ENCODE results near the gene C16orf92. TPM values are rescaled to one million over a fixed set of nuclear protein-coding genes. Genes with fewer than 3 reads are reported as not detected.

C16orf92 gene
- total RNA-seq, 1 experiment from 2014 or later = not detected

DNA sequence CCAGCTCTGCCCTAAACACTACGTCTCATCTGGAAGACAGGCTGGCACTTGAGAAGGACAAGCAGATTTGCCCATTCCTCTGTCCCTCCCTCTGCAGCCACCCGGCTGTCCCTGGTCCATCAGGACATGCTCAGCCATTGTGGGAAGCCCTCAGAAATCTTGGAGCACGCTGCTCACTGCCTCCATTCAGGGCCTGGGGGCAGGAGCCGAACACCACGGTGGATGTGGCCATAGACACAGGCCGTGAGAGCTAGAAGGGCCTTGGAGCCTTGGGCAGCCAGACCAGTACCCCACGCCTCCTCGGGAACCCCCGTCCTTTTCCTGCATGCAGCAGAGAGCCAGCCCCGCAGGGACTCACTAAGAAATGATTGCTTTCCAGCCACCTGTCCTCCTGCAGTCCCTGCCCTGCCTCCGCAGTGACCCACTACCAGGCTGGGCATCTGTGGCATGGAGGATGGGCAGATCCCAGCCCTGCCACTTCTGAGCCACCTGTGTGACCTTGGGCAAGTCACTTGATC, 15.6 kb upstream of the C16orf92 start:
- ATAC-seq (no peak), DNase-seq (ENCODE audit: low read depth, low spot score) (no peak)
- Histone ChIP-seq H3K27me3 (ENCODE audit: insufficient read depth, low read length) (no peaks in the 10 kb centered on the region), H3K9ac (ENCODE audit: low read length) (no peak overlapping the region), H3K27ac (ENCODE audit: low read depth, low read length) (no peak overlapping the region), H3K36me3 (ENCODE audit: control insufficient read depth in 1 of 2, insufficient read depth in 2 of 2, low read length in 2 of 2) (peaks cover 0 to 4% of the 10 kb centered on the region in 2 experiments; a peak in 2 of 4 replicates), H3K4me2 (ENCODE audit: low read length) (no peak overlapping the region), H3K79me2 (ENCODE audit: insufficient read depth, low read length) (no peaks in the 10 kb centered on the region), H4K20me1 (ENCODE audit: insufficient read depth) (no peaks in the 10 kb centered on the region), H2AFZ (ENCODE audit: low read depth, low read length, poor library complexity, severe bottlenecking) (no peak overlapping the region), H3K9me2 (ENCODE audit: insufficient read depth) (no peaks in the 10 kb centered on the region), H3K9me3 (ENCODE audit: control insufficient read depth in 1 of 2, insufficient read depth in 1 of 2, low read depth in 1 of 2, low read length in 2 of 2) (no peaks in the 10 kb centered on the region), H3K4me1 (ENCODE audit: control insufficient read depth in 1 of 2, insufficient read depth in 2 of 2, low read length in 2 of 2) (no peaks in the 10 kb centered on the region), H3K4me3 (replicated peaks in 1 of 2; ENCODE audit: low read depth in 1 of 2, low read length in 2 of 2) (no peak overlapping the region)
- ChIA-PET RAD21 (ENCODE audit: low non-redundant PET in 1 of 2, low total read pairs in 2 of 2, uncharacterized antibody in 2 of 2, unreplicated experiment in 2 of 2) (no interaction called here), POLR2A (no interaction called here), CTCF (no interaction called here)
- no TSS peak for BruUV-seq (replicated peaks)
- TF ChIP-seq CEBPB (IDR thresholded peaks at IDR 0.05; ENCODE audit: low read depth) (no peak), EZH2phosphoT487 (IDR thresholded peaks at IDR 0.05; ENCODE audit: borderline replicate concordance) (no peak), ELF1 (IDR thresholded peaks at IDR 0.05; ENCODE audit: borderline replicate concordance, low read depth) (no peak), RAD21 (IDR thresholded peaks at IDR 0.05; ENCODE audit: low read depth) (no peak), CBX3 (IDR thresholded peaks at IDR 0.05; ENCODE audit: low read depth) (no peak), ZNF274 (IDR thresholded peaks at IDR 0.05; ENCODE audit: low read depth, low read length) (no peak), SP1 (IDR thresholded peaks at IDR 0.05; ENCODE audit: low read depth) (no peak), YY1 (IDR thresholded peaks at IDR 0.05; ENCODE audit: extremely low read depth, insufficient replicate concordance, low read depth, low read length) (no peak), JUND (IDR thresholded peaks at IDR 0.05) (no peak), POLR2AphosphoS5 (IDR thresholded peaks at IDR 0.05; ENCODE audit: low read depth, low read length) (no peak), SIN3A (IDR thresholded peaks at IDR 0.05; ENCODE audit: low read depth) (no peak), FOSL1 (IDR thresholded peaks at IDR 0.05; ENCODE audit: low read depth) (no peak), SRF (IDR thresholded peaks at IDR 0.05; ENCODE audit: low read depth) (no peak), EGR1 (IDR thresholded peaks at IDR 0.05; ENCODE audit: low read depth) (no peak), TCF7L2 (IDR thresholded peaks at IDR 0.05; ENCODE audit: borderline replicate concordance, extremely low read depth, insufficient read depth, insufficient read length) (no peak), EZH2 (IDR thresholded peaks at IDR 0.05) (no peak)
- TF ChIP-seq, protein P1, sequence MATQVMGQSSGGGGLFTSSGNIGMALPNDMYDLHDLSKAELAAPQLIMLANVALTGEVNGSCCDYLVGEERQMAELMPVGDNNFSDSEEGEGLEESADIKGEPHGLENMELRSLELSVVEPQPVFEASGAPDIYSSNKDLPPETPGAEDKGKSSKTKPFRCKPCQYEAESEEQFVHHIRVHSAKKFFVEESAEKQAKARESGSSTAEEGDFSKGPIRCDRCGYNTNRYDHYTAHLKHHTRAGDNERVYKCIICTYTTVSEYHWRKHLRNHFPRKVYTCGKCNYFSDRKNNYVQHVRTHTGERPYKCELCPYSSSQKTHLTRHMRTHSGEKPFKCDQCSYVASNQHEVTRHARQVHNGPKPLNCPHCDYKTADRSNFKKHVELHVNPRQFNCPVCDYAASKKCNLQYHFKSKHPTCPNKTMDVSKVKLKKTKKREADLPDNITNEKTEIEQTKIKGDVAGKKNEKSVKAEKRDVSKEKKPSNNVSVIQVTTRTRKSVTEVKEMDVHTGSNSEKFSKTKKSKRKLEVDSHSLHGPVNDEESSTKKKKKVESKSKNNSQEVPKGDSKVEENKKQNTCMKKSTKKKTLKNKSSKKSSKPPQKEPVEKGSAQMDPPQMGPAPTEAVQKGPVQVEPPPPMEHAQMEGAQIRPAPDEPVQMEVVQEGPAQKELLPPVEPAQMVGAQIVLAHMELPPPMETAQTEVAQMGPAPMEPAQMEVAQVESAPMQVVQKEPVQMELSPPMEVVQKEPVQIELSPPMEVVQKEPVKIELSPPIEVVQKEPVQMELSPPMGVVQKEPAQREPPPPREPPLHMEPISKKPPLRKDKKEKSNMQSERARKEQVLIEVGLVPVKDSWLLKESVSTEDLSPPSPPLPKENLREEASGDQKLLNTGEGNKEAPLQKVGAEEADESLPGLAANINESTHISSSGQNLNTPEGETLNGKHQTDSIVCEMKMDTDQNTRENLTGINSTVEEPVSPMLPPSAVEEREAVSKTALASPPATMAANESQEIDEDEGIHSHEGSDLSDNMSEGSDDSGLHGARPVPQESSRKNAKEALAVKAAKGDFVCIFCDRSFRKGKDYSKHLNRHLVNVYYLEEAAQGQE (IDR thresholded peaks at IDR 0.05; ENCODE audit: low read depth) = no peak
- TF ChIP-seq, protein P2, sequence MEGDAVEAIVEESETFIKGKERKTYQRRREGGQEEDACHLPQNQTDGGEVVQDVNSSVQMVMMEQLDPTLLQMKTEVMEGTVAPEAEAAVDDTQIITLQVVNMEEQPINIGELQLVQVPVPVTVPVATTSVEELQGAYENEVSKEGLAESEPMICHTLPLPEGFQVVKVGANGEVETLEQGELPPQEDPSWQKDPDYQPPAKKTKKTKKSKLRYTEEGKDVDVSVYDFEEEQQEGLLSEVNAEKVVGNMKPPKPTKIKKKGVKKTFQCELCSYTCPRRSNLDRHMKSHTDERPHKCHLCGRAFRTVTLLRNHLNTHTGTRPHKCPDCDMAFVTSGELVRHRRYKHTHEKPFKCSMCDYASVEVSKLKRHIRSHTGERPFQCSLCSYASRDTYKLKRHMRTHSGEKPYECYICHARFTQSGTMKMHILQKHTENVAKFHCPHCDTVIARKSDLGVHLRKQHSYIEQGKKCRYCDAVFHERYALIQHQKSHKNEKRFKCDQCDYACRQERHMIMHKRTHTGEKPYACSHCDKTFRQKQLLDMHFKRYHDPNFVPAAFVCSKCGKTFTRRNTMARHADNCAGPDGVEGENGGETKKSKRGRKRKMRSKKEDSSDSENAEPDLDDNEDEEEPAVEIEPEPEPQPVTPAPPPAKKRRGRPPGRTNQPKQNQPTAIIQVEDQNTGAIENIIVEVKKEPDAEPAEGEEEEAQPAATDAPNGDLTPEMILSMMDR (IDR thresholded peaks at IDR 0.05 in 2 of 3, conservative IDR thresholded peaks at IDR 0.05 in 1 of 3; ENCODE audit: borderline replicate concordance in 1 of 3, insufficient read depth in 1 of 3, low read depth in 2 of 3, low read length in 2 of 3) = no peak
- TF ChIP-seq, protein P3, sequence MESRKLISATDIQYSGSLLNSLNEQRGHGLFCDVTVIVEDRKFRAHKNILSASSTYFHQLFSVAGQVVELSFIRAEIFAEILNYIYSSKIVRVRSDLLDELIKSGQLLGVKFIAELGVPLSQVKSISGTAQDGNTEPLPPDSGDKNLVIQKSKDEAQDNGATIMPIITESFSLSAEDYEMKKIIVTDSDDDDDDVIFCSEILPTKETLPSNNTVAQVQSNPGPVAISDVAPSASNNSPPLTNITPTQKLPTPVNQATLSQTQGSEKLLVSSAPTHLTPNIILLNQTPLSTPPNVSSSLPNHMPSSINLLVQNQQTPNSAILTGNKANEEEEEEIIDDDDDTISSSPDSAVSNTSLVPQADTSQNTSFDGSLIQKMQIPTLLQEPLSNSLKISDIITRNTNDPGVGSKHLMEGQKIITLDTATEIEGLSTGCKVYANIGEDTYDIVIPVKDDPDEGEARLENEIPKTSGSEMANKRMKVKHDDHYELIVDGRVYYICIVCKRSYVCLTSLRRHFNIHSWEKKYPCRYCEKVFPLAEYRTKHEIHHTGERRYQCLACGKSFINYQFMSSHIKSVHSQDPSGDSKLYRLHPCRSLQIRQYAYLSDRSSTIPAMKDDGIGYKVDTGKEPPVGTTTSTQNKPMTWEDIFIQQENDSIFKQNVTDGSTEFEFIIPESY (IDR thresholded peaks at IDR 0.05; ENCODE audit: extremely low read depth, insufficient replicate concordance, low read length) = no peak
- TF ChIP-seq, protein P4, sequence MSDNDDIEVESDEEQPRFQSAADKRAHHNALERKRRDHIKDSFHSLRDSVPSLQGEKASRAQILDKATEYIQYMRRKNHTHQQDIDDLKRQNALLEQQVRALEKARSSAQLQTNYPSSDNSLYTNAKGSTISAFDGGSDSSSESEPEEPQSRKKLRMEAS (IDR thresholded peaks at IDR 0.05) = no peak
- intact Hi-C loops (cut with micrococcal nuclease) = no loop called here
